22Rv1 (cell line): ENCODE data around the gene ZBTB33.

Experiments used
- H3K27ac ChIP-seq: fragments of 450-650 bp; 2 replicates; pipeline ENCODE4 v1.5.1; 2017
- ZFX ChIP-seq: fragments of 450-650 bp; IDR thresholded peaks from 2 replicates; pipeline ENCODE4 v1.6.1; 2017; ENCODE audit warnings: antibody characterized with exemption, borderline replicate concordance
- TF ChIP-seq, protein P1 (sequence below): fragments of 450-650 bp; IDR thresholded peaks from 2 replicates; pipeline ENCODE4 v1.5.1; 2017; ENCODE audit warnings: mild to moderate bottlenecking

ZBTB33 gene, protein sequence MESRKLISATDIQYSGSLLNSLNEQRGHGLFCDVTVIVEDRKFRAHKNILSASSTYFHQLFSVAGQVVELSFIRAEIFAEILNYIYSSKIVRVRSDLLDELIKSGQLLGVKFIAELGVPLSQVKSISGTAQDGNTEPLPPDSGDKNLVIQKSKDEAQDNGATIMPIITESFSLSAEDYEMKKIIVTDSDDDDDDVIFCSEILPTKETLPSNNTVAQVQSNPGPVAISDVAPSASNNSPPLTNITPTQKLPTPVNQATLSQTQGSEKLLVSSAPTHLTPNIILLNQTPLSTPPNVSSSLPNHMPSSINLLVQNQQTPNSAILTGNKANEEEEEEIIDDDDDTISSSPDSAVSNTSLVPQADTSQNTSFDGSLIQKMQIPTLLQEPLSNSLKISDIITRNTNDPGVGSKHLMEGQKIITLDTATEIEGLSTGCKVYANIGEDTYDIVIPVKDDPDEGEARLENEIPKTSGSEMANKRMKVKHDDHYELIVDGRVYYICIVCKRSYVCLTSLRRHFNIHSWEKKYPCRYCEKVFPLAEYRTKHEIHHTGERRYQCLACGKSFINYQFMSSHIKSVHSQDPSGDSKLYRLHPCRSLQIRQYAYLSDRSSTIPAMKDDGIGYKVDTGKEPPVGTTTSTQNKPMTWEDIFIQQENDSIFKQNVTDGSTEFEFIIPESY

DNA sequence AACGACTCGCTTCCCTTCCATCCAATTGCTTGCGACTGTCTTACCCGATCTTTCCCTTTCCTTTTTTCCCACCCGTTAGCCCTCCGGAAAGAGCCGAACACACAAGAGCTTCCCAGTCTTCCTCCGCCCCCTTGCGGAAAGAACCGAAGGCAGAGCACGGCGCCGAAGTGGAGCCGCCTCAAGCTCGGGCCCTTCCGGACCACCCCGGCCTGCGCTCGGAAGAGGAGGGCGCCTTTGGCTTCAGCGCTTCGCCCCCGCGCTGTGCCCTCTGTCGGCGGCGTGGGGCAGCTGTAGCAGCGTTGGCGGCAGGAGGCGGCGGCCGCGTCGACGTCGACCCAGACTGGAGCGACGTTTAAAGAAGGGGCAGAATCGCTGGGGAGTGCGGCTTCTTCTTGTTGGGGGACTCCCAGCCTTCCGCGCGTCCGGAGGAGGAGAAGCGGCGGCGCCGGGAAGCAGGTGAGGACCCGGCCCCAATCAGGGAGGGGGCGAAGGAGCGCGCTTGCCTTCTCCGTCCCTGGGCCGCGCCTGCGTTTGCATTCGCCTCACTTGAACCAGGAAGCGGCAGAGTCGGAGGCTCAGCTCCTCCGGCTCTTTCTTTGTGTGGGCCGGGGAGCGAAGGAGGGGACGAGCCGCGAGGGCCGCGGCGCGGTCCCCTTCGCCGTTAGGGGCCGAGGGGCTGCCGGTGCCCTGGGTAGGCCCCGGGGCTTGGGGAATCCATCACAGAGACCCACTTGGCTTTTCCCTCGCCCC lies at the start of gene ZBTB33:
ZBTB33 (plus strand) TSS at position 291 of the 750 bp plus-strand sequence. CDS start 2,604 bp downstream, outside the sequence.
- H3K27ac ChIP-seq, result peak within 1 kb of the TSS; percentile 64

DNA sequence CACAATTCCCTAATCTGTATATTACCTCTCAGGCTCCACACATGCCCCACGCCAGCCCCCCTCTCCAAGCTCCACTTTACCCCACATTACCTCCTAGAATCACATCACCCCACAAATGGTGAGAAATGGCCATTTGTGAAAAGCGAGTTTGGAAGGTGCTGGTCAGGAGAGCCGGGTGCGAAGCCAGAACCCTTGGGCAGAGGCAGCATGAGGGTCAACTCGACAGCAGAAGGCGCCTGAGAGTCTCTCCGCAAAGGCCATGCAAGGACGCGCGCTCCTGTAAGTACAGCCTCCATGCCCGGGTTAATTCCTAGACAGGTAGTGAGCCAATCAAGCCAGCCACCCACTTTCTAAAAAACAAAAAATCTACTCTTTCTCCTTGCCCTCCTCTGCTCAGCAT lies 49.8 kb upstream of the ZBTB33 start:
- TF ChIP-seq, protein P1, sequence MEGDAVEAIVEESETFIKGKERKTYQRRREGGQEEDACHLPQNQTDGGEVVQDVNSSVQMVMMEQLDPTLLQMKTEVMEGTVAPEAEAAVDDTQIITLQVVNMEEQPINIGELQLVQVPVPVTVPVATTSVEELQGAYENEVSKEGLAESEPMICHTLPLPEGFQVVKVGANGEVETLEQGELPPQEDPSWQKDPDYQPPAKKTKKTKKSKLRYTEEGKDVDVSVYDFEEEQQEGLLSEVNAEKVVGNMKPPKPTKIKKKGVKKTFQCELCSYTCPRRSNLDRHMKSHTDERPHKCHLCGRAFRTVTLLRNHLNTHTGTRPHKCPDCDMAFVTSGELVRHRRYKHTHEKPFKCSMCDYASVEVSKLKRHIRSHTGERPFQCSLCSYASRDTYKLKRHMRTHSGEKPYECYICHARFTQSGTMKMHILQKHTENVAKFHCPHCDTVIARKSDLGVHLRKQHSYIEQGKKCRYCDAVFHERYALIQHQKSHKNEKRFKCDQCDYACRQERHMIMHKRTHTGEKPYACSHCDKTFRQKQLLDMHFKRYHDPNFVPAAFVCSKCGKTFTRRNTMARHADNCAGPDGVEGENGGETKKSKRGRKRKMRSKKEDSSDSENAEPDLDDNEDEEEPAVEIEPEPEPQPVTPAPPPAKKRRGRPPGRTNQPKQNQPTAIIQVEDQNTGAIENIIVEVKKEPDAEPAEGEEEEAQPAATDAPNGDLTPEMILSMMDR, result no peak
- no peak for TF ChIP-seq ZFX
- H3K27ac ChIP-seq, result no peak overlapping the region

More for the DNA sequence above, at the start of gene ZBTB33:
- TF ChIP-seq ZFX, result no peak
- TF ChIP-seq, protein P1, result peak; percentile 78

DNA sequence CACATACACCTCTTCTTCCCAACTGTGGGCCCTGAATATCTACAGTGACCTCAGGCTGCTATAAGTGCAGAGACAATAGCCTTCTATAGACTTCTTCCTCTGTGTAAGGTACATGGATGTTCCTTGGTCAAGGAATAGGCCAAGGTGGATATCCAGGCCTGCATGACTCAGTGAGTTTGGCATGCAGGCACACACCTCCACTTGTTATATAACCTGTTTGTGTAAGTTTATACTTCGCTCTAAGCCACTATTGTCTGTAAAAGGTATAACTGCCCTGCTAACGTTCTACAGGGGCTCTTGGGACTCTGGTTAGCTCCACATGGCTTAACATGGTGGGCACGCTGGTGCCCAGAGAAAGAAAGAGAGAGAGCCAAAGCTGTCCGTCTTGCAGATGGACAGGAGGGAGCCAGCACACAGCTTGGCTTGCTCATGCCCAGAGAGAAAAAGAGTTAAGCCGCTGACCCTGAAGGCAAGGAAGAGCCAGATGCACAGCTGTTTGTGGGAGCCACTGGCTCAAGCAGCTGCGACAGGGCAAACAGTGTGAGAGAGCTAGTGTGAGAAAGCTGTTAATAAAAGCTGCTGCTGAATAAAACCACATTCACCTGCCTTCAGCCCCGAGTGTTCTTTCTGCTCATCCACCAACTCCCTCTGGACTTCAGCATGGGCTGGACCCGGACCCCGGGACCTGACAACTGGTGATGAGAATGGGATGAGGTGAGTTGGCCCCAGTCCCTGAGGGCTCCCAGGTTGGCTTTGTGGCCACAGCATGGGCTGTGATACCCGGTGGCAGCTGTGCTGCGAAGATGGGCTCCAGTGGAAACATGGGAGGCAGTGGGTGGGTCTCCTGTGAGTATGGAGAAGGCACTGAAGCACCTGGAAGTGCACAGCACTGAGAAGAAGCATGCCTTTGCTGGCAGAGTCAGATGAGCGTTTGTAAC lies 44.5 kb upstream of the ZBTB33 start:
- TF ChIP-seq, protein P1, result no peak
- TF ChIP-seq ZFX, result no peak
- H3K27ac ChIP-seq, result no peak overlapping the region

DNA sequence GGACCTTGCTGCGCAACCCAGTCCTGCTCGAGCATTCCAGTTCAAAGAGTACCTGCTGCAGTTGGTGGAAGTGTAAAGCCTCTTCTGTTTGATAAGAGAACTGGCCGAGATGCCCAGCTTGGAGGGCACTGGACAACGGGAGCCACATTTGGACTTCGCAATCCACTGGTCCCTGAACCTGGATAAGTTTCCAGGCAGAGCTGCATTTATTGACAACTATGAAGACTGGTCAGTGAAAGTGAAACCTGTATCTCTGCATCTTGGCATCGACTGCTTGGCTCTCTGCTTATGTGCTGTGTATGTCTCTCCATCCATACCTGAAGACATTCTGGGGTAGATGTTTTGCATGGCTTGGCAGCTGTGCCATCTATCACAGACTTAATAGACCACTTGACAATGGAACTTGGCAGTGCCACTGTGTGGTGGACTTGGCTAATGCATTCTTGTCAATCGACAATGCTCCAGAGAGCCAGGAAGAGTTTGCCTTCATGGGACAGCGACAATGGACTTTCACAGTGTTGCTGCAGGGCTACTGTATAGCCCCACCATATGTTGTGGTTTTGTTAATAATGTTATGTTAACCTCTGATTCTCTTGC lies 43.5 kb upstream of the ZBTB33 start:
- TF ChIP-seq ZFX, result no peak
- TF ChIP-seq, protein P1, result no peak
- H3K27ac ChIP-seq, result no peak overlapping the region

DNA sequence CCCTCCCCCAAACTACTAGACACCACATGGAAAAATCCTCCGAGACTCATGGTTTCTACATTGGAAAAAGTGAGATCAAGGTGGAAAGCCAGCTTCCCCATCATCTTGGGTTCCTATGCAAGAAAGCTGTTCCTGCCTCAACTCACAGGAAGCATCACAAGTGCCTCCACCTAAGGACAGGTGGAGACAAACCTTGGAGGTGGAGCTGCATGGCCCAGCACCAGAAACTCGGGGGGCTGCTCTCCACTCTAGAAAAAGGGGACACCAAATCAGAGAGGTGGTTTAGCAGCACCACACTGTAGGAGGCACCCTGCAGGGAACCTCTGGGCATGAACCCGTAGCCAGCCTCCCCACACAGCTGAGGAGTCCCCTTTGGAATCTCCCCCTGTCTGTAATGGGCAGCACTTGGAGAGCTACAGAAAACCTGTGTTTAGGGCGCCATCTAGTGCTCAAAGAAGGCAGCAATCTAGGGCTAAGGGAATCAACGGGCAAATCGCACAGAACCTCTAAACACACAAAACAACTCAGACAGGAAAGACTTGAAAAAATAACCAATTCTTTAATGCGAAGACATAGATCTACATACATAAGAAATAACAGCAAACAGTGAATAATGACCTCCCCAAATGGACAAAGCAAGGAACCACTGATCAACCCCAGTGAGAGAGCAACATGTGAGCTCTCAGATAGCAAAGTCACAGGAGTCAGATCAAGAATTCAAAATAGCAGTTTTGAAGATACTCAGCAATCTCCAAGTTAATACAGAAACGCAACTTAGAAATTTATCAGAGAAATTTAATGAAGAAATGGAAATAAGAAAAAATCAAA lies 37.0 kb upstream of the ZBTB33 start:
- TF ChIP-seq, protein P1, result peak; percentile 72
- no peak for TF ChIP-seq ZFX
- H3K27ac ChIP-seq, result no peak overlapping the region
